ENCODE results near the gene TMPRSS11F. TPM values are rescaled to one million over a fixed set of nuclear protein-coding genes. Genes with fewer than 3 reads are reported as not detected.

Gene TMPRSS11F
- total RNA-seq, 4 donors from 2014 or later, result not detected

DNA sequence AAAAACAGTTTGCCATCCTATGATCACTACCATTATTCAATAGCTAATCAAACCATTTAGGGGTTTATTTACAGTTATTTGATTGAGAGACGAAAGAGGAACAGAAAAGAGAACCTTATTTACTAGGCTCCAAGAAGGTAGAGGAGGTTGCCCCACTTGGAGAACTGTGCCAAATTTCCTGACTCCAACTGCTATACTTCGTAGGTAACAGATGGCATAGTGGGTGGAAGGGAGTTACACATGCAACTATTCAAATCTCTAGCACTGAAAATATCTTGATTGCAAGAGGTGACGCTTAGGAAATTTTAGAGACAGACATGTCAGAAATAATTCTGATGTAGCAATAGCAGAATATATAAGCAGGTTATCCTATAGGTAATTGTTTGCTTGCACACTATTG is 38.0 kb upstream of the TMPRSS11F start:
- Histone ChIP-seq H3K27me3 (no peaks in the 10 kb centered on the region), H3K27ac (no peak overlapping the region), H3K36me3 (no peaks in the 10 kb centered on the region), H3K4me1 (no peaks in the 10 kb centered on the region), H3K4me3 (no peak overlapping the region), H3K9me3 (no peaks in the 10 kb centered on the region)
- DNase-seq (no peak), ATAC-seq (no peak)
- intact Hi-C loops (cut with DNase I; ENCODE audit: low total_unique reads), result no loop called here
- in situ Hi-C loops (cut with MboI; ENCODE audit: low sequenced_read_pairs in 4 of 4), result no loop called here
- TF ChIP-seq, protein P1, sequence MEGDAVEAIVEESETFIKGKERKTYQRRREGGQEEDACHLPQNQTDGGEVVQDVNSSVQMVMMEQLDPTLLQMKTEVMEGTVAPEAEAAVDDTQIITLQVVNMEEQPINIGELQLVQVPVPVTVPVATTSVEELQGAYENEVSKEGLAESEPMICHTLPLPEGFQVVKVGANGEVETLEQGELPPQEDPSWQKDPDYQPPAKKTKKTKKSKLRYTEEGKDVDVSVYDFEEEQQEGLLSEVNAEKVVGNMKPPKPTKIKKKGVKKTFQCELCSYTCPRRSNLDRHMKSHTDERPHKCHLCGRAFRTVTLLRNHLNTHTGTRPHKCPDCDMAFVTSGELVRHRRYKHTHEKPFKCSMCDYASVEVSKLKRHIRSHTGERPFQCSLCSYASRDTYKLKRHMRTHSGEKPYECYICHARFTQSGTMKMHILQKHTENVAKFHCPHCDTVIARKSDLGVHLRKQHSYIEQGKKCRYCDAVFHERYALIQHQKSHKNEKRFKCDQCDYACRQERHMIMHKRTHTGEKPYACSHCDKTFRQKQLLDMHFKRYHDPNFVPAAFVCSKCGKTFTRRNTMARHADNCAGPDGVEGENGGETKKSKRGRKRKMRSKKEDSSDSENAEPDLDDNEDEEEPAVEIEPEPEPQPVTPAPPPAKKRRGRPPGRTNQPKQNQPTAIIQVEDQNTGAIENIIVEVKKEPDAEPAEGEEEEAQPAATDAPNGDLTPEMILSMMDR (IDR thresholded peaks at IDR 0.05 in 4 of 5, conservative IDR thresholded peaks at IDR 0.05 in 1 of 5), result no peak
- no peak for TF ChIP-seq POLR2A (IDR thresholded peaks at IDR 0.05)

DNA sequence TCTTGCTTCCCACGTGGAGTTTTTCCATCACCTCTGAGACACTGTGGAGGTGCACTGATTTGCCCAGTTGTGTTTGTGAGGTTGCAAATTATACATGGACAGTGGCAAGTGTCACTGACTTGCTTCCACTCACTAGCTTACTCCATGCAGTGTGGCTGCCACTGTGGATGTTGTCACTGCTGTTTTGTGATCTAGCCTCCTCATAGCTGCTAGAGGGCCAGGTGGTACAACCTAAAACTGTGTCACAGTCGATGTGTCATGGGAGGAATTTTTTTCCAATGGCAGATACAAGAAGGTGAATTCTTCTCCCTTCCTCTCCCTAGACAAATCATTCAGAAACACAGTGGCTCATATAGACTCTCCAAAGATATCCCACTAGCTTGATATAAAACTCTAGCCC is 37.5 kb upstream of the TMPRSS11F start:
- in situ Hi-C loops (cut with MboI; ENCODE audit: low sequenced_read_pairs in 4 of 4) (no loop called here), intact Hi-C loops (cut with DNase I; ENCODE audit: low total_unique reads) (no loop called here)
- Histone ChIP-seq H3K36me3 (no peaks in the 10 kb centered on the region), H3K27ac (no peak overlapping the region), H3K4me3 (no peak overlapping the region), H3K27me3 (no peaks in the 10 kb centered on the region), H3K9me3 (no peaks in the 10 kb centered on the region), H3K4me1 (no peaks in the 10 kb centered on the region)
- TF ChIP-seq, protein P1 (IDR thresholded peaks at IDR 0.05 in 4 of 5, conservative IDR thresholded peaks at IDR 0.05 in 1 of 5), result no peak
- TF ChIP-seq POLR2A (IDR thresholded peaks at IDR 0.05), result no peak
- ATAC-seq (no peak), DNase-seq (no peak)

- no peaks in the 10 kb centered on the region for H3K27me3 ChIP-seq
- no peak overlapping the region for H3K4me3 ChIP-seq
- H3K9me3 ChIP-seq, result no peaks in the 10 kb centered on the region
- TF ChIP-seq, protein P1 (IDR thresholded peaks at IDR 0.05 in 4 of 5, conservative IDR thresholded peaks at IDR 0.05 in 1 of 5), result no peak
- TF ChIP-seq POLR2A (IDR thresholded peaks at IDR 0.05), result no peak
- in situ Hi-C loops (cut with MboI; ENCODE audit: low sequenced_read_pairs in 4 of 4) (no loop called here), intact Hi-C loops (cut with DNase I; ENCODE audit: low total_unique reads) (no loop called here)
- no peak for DNase-seq
- no peaks in the 10 kb centered on the region for H3K36me3 ChIP-seq
- H3K27ac ChIP-seq, result no peak overlapping the region
- ATAC-seq, result no peak
- H3K4me1 ChIP-seq, result no peaks in the 10 kb centered on the region
Measured at GRCh38 chr4:68163754-68164153, 34.1 kb upstream of the TMPRSS11F start.

GRCh38 chr4:68162196-68162595 is 32.5 kb upstream of the TMPRSS11F start:
- ATAC-seq, result no peak
- in situ Hi-C loops (cut with MboI; ENCODE audit: low sequenced_read_pairs in 4 of 4) (no loop called here), intact Hi-C loops (cut with DNase I; ENCODE audit: low total_unique reads) (no loop called here)

DNA sequence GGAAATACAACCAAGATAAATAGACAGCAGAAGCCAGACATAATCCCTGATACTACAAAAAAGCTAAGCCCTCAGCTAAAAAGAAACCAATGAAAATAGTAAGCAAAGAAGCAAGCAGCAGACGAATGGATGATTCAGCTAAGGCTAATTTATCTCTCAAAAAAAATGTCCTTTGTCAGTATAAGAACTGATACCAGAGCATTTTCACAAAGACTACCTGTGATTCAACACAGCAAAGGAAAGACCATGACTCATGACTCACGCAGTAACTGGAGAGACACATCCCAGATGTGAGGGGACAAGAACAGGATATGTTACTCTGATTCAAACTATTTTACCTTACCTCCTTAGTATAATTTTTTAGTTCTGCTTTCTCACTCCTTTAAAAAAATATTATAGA is 22.7 kb upstream of the TMPRSS11F start:
- intact Hi-C loops (cut with DNase I; ENCODE audit: low total_unique reads) (no loop called here), in situ Hi-C loops (cut with MboI; ENCODE audit: low sequenced_read_pairs in 4 of 4) (no loop called here)
- no peak overlapping the region for H3K27ac ChIP-seq
- no peaks in the 10 kb centered on the region for H3K4me1 ChIP-seq
- no peak for ATAC-seq
- no peak overlapping the region for H3K4me3 ChIP-seq
- no peaks in the 10 kb centered on the region for H3K36me3 ChIP-seq
- H3K9me3 ChIP-seq, result no peaks in the 10 kb centered on the region
- DNase-seq, result no peak
- TF ChIP-seq POLR2A (IDR thresholded peaks at IDR 0.05), result no peak
- TF ChIP-seq, protein P1 (IDR thresholded peaks at IDR 0.05 in 4 of 5, conservative IDR thresholded peaks at IDR 0.05 in 1 of 5), result no peak
- H3K27me3 ChIP-seq, result no peaks in the 10 kb centered on the region

More at GRCh38 chr4:68162196-68162595, 32.5 kb upstream of the TMPRSS11F start:
- Histone ChIP-seq H3K27me3 (no peaks in the 10 kb centered on the region), H3K27ac (no peak overlapping the region), H3K9me3 (no peaks in the 10 kb centered on the region), H3K4me1 (no peaks in the 10 kb centered on the region), H3K36me3 (no peaks in the 10 kb centered on the region), H3K4me3 (no peak overlapping the region)
- DNase-seq, result no peak
- no peak for TF ChIP-seq POLR2A (IDR thresholded peaks at IDR 0.05)
- TF ChIP-seq, protein P1 (IDR thresholded peaks at IDR 0.05 in 4 of 5, conservative IDR thresholded peaks at IDR 0.05 in 1 of 5), result no peak
